HepG2 (cell line): ENCODE data around the gene INO80C. TPM values are rescaled to one million over a fixed set of nuclear protein-coding genes. Genes with fewer than 3 reads are reported as not detected.

Source experiments
- CENPT ChIP-seq: sonication (generic); formaldehyde crosslinking; IDR thresholded peaks from 2 replicates; pipeline ENCODE4 v1.8.0; 2022; ENCODE audit warnings: low read depth, mild to moderate bottlenecking, moderate library complexity, missing genetic modification reagents
- GABPA ChIP-seq, 2 experiments: IDR thresholded peaks; 2 replicates each; pipeline ENCODE4 v1.6.1; 2011 to 2016; ENCODE audit warnings: low read depth in 2 of 2, low read length in 1 of 2, missing biosample characterization in 1 of 2, missing genetic modification characterization in 1 of 2
- GATAD1 ChIP-seq: IDR thresholded peaks from 2 replicates; pipeline ENCODE4 v1.6.1; 2016; ENCODE audit warnings: missing genetic modification reagents, missing compliant biosample characterization
- HCFC1 ChIP-seq: fragments of 150-350 bp; IDR thresholded peaks from 2 replicates; pipeline ENCODE4 v1.6.1; 2014; ENCODE audit warnings: low read depth, low read length
- HOXA5 ChIP-seq: sonication (generic); formaldehyde crosslinking; IDR thresholded peaks from 2 replicates; pipeline ENCODE4 v1.4.0; 2020; ENCODE audit warnings: missing genetic modification reagents
- KIAA2018 ChIP-seq: sonication (generic); formaldehyde crosslinking; IDR thresholded peaks from 2 replicates; pipeline ENCODE4 v1.5.0; 2020; ENCODE audit warnings: mild to moderate bottlenecking, missing genetic modification reagents, borderline replicate concordance
- MAFF ChIP-seq: IDR thresholded peaks from 2 replicates; pipeline ENCODE4 v1.6.1; 2011; ENCODE audit warnings: low read depth, low read length, improper control_type of control experiment
- STAT6 ChIP-seq: sonication (generic); formaldehyde crosslinking; IDR thresholded peaks from 2 replicates; pipeline ENCODE4 v1.4.0; 2020; ENCODE audit warnings: missing genetic modification reagents, mild to moderate bottlenecking, borderline replicate concordance
- ZBTB46 ChIP-seq: sonication (generic); formaldehyde crosslinking; IDR thresholded peaks from 2 replicates; pipeline ENCODE4 v1.4.0; 2020; ENCODE audit warnings: mild to moderate bottlenecking, missing genetic modification reagents, borderline replicate concordance
- ZFP37 ChIP-seq: sonication (generic); formaldehyde crosslinking; IDR thresholded peaks from 2 replicates; pipeline ENCODE4 v1.4.0; 2020; ENCODE audit warnings: missing genetic modification reagents, borderline replicate concordance
- ZFP90 ChIP-seq: sonication (generic); formaldehyde crosslinking; IDR thresholded peaks from 2 replicates; pipeline ENCODE4 v1.8.0; 2022; ENCODE audit warnings: missing genetic modification reagents, mild to moderate bottlenecking, inconsistent platforms, borderline replicate concordance
- ZNF207 ChIP-seq: fragments of 450-650 bp; IDR thresholded peaks from 2 replicates; pipeline ENCODE4 v1.6.1; 2016; ENCODE audit warnings: antibody characterized with exemption, borderline replicate concordance
- ZNF34 ChIP-seq: sonication (generic); formaldehyde crosslinking; IDR thresholded peaks from 2 replicates; pipeline ENCODE4 v1.4.0; 2020; ENCODE audit warnings: mild to moderate bottlenecking, missing genetic modification reagents, borderline replicate concordance
- ZNF619 ChIP-seq: sonication (generic); formaldehyde crosslinking; IDR thresholded peaks from 2 replicates; pipeline ENCODE4 v1.4.0; 2020; ENCODE audit warnings: mild to moderate bottlenecking, missing genetic modification reagents
- ZNF747 ChIP-seq: sonication (generic); formaldehyde crosslinking; IDR thresholded peaks from 2 replicates; pipeline ENCODE4 v1.8.1; 2023; ENCODE audit warnings: missing genetic modification reagents, mild to moderate bottlenecking, borderline replicate concordance
- ZNF790 ChIP-seq: sonication (generic); formaldehyde crosslinking; IDR thresholded peaks from 2 replicates; pipeline ENCODE4 v1.8.0; 2022; ENCODE audit warnings: missing genetic modification reagents, mild to moderate bottlenecking, borderline replicate concordance
- polyA plus RNA-seq, 8 experiments: library from polyadenylated mRNA; depleted of rRNA in 3 of 8; stranded (reverse) in 7 of 8; unstranded in 1 of 8; fragments of >200 nt; fragmentation: Illumina TruSeq in 4 of 8; extraction: Trizol in 4 of 8; gene quantifications; 2 replicates each; pipeline versions ENCODE4 v1.2.1 to v1.2.3, GENCODE V29; 2011 to 2016; ENCODE audit warnings: low read depth in 4 of 8, missing spikeins in 1 of 8, mixed read lengths in 1 of 8; ENCODE audit not compliant: insufficient read depth in 1 of 8
- total RNA-seq, 5 experiments: library from RNA; depleted of rRNA; stranded (reverse); fragments of >200 nt; fragmentation: Illumina TruSeq; extraction: Trizol; gene quantifications; 2 replicates each; pipeline ENCODE4 v1.2.3, GENCODE V29; 2016; ENCODE audit warnings: low read depth in 1 of 5

The INO80C gene
- total and polyA plus RNA-seq, 2 of the 13 experiments (the other 11 are each of a cell fraction or from before 2014, with no cell fraction given): 8.2 to 15.4 TPM

- no peak for TF ChIP-seq ZBTB46 (CRISPR knock-in tag)
- TF ChIP-seq GABPA (IDR thresholded peaks at IDR 0.05; ENCODE audit: low read depth, low read length): no peak
- no peak for TF ChIP-seq GABPA (CRISPR knock-in tag; IDR thresholded peaks at IDR 0.05; ENCODE audit: low read depth)
- TF ChIP-seq ZNF619: 0 out of 2 replicates have a peak, but pooled peaks have one; percentile 75
- TF ChIP-seq HOXA5 (CRISPR knock-in tag): no peak
- no peak for TF ChIP-seq KIAA2018 (CRISPR knock-in tag)
- TF ChIP-seq STAT6 (CRISPR knock-in tag): no peak
- TF ChIP-seq MAFF: no peak; the same call in 1 of the 2 replicates
- no peak for TF ChIP-seq ZNF207
- no peak for TF ChIP-seq ZFP37 (CRISPR knock-in tag)
- 0 out of 2 replicates have a peak, but pooled peaks have one; percentile 17 for TF ChIP-seq HCFC1
- TF ChIP-seq ZNF747: no peak
- TF ChIP-seq ZFP90: no peak
- TF ChIP-seq ZNF34 (CRISPR knock-in tag): no peak
- TF ChIP-seq ZNF790 (CRISPR knock-in tag): no peak
- no peak for TF ChIP-seq CENPT (CRISPR knock-in tag)
- TF ChIP-seq GATAD1 (CRISPR knock-in tag): 0 out of 2 replicates have a peak, but pooled peaks have one; percentile 47
These were observed 38.9 kb downstream of the INO80C start (continued) for GRCh38 chr18:35458677-35459441.
